ENCODE measurements around the gene RCCD1.
A peak's percentile ranks its signal among the peaks of the same experiment; 100 is the strongest.

RCCD1 gene

GRCh38 chr15:90959028-90959595 lies 4.4 kb downstream of the RCCD1 start:
- H3K9me3 Mint-ChIP-seq, result no peaks in the 10 kb centered on the region
- H3K36me3 Mint-ChIP-seq (ENCODE audit: low read depth), result peaks cover 21% of the 10 kb centered on the region
- H3K4me3 Mint-ChIP-seq, result no peak overlapping the region
- peaks cover 17% of the 10 kb centered on the region for H3K4me1 Mint-ChIP-seq (ENCODE audit: low read depth)
- no peak overlapping the region for H3K27ac Mint-ChIP-seq
- H3K27me3 Mint-ChIP-seq (ENCODE audit: low read depth), result no peaks in the 10 kb centered on the region

GRCh38 chr15:90959894-90960293 lies 5.2 kb downstream of the RCCD1 start:
- Mint-ChIP-seq H3K36me3 (ENCODE audit: low read depth) (peaks cover 21% of the 10 kb centered on the region), H3K4me3 (no peak overlapping the region), H3K27me3 (ENCODE audit: low read depth) (no peaks in the 10 kb centered on the region), H3K27ac (no peak overlapping the region), H3K9me3 (no peaks in the 10 kb centered on the region), H3K4me1 (ENCODE audit: low read depth) (peaks cover 17% of the 10 kb centered on the region)

- no peak overlapping the region for H3K27ac Mint-ChIP-seq
- H3K4me3 Mint-ChIP-seq, result no peak overlapping the region
- no peaks in the 10 kb centered on the region for H3K27me3 Mint-ChIP-seq (ENCODE audit: low read depth)
- H3K4me1 Mint-ChIP-seq (ENCODE audit: low read depth), result peaks cover 17% of the 10 kb centered on the region
- no peaks in the 10 kb centered on the region for H3K9me3 Mint-ChIP-seq
- peaks cover 23% of the 10 kb centered on the region for H3K36me3 Mint-ChIP-seq (ENCODE audit: low read depth)
Observed at GRCh38 chr15:90960298-90961091, 5.8 kb downstream of the RCCD1 start.

GRCh38 chr15:90962021-90962420 lies 7.3 kb downstream of the RCCD1 start:
- Mint-ChIP-seq H3K4me1 (ENCODE audit: low read depth) (peaks cover 14% of the 10 kb centered on the region), H3K4me3 (no peak overlapping the region), H3K9me3 (no peaks in the 10 kb centered on the region), H3K36me3 (ENCODE audit: low read depth) (peaks cover 31% of the 10 kb centered on the region), H3K27ac (no peak overlapping the region), H3K27me3 (ENCODE audit: low read depth) (no peaks in the 10 kb centered on the region)

GRCh38 chr15:90966262-90966661 lies 11.6 kb downstream of the RCCD1 start:
- H3K4me3 Mint-ChIP-seq, result no peak overlapping the region
- peaks cover 5% of the 10 kb centered on the region for H3K4me1 Mint-ChIP-seq (ENCODE audit: low read depth)
- H3K36me3 Mint-ChIP-seq (ENCODE audit: low read depth), result peaks cover 52% of the 10 kb centered on the region
- no peaks in the 10 kb centered on the region for H3K9me3 Mint-ChIP-seq
- no peak overlapping the region for H3K27ac Mint-ChIP-seq
- H3K27me3 Mint-ChIP-seq (ENCODE audit: low read depth), result no peaks in the 10 kb centered on the region

GRCh38 chr15:90967206-90967605 lies 12.5 kb downstream of the RCCD1 start:
- Mint-ChIP-seq H3K4me3 (no peak overlapping the region), H3K36me3 (ENCODE audit: low read depth) (peaks cover 47% of the 10 kb centered on the region), H3K27me3 (ENCODE audit: low read depth) (no peaks in the 10 kb centered on the region), H3K9me3 (no peaks in the 10 kb centered on the region), H3K27ac (no peak overlapping the region), H3K4me1 (ENCODE audit: low read depth) (peaks cover under 1% of the 10 kb centered on the region)

GRCh38 chr15:90968434-90968833 lies 13.8 kb downstream of the RCCD1 start:
- peak overlapping the region; percentile 62 for H3K27ac Mint-ChIP-seq
- H3K4me3 Mint-ChIP-seq, result no peak overlapping the region
- no peaks in the 10 kb centered on the region for H3K27me3 Mint-ChIP-seq (ENCODE audit: low read depth)
- H3K9me3 Mint-ChIP-seq, result no peaks in the 10 kb centered on the region
- H3K4me1 Mint-ChIP-seq (ENCODE audit: low read depth), result no peaks in the 10 kb centered on the region
- peaks cover 49% of the 10 kb centered on the region for H3K36me3 Mint-ChIP-seq (ENCODE audit: low read depth)

GRCh38 chr15:90970274-90970673 lies 15.6 kb downstream of the RCCD1 start:
- H3K36me3 Mint-ChIP-seq (ENCODE audit: low read depth), result peaks cover 58% of the 10 kb centered on the region
- no peaks in the 10 kb centered on the region for H3K4me1 Mint-ChIP-seq (ENCODE audit: low read depth)
- H3K9me3 Mint-ChIP-seq, result no peaks in the 10 kb centered on the region
- no peak overlapping the region for H3K4me3 Mint-ChIP-seq
- H3K27ac Mint-ChIP-seq, result no peak overlapping the region
- H3K27me3 Mint-ChIP-seq (ENCODE audit: low read depth), result no peaks in the 10 kb centered on the region

GRCh38 chr15:90972133-90972532 lies 17.4 kb downstream of the RCCD1 start:
- Mint-ChIP-seq H3K27me3 (ENCODE audit: low read depth) (no peaks in the 10 kb centered on the region), H3K27ac (no peak overlapping the region), H3K9me3 (no peaks in the 10 kb centered on the region), H3K36me3 (ENCODE audit: low read depth) (peaks cover 56% of the 10 kb centered on the region), H3K4me1 (ENCODE audit: low read depth) (no peaks in the 10 kb centered on the region), H3K4me3 (no peak overlapping the region)

GRCh38 chr15:90974216-90974615 lies 19.5 kb downstream of the RCCD1 start:
- Mint-ChIP-seq H3K9me3 (no peaks in the 10 kb centered on the region), H3K27ac (no peak overlapping the region), H3K4me3 (no peak overlapping the region), H3K4me1 (ENCODE audit: low read depth) (peaks cover 2% of the 10 kb centered on the region), H3K27me3 (ENCODE audit: low read depth) (no peaks in the 10 kb centered on the region), H3K36me3 (ENCODE audit: low read depth) (peaks cover 52% of the 10 kb centered on the region)

- Mint-ChIP-seq H3K4me3 (no peak overlapping the region), H3K9me3 (no peaks in the 10 kb centered on the region), H3K36me3 (ENCODE audit: low read depth) (peaks cover 62% of the 10 kb centered on the region), H3K27me3 (ENCODE audit: low read depth) (no peaks in the 10 kb centered on the region), H3K4me1 (ENCODE audit: low read depth) (peaks cover 22% of the 10 kb centered on the region), H3K27ac (no peak overlapping the region)
Observed at GRCh38 chr15:90979582-90979981, 24.9 kb downstream of the RCCD1 start.

- Mint-ChIP-seq H3K27ac (peak overlapping the region; percentile 73), H3K4me3 (no peak overlapping the region)
Observed at GRCh38 chr15:90981681-90982080, 27.0 kb downstream of the RCCD1 start.

GRCh38 chr15:90982135-90982534 lies 27.5 kb downstream of the RCCD1 start:
- Mint-ChIP-seq H3K27ac (peak overlapping the region; percentile 73), H3K9me3 (no peaks in the 10 kb centered on the region), H3K4me3 (no peak overlapping the region), H3K4me1 (ENCODE audit: low read depth) (peaks cover 32% of the 10 kb centered on the region), H3K27me3 (ENCODE audit: low read depth) (no peaks in the 10 kb centered on the region), H3K36me3 (ENCODE audit: low read depth) (peaks cover 55% of the 10 kb centered on the region)

More at GRCh38 chr15:90981681-90982080, 27.0 kb downstream of the RCCD1 start:
- peaks cover 57% of the 10 kb centered on the region for H3K36me3 Mint-ChIP-seq (ENCODE audit: low read depth)
- H3K4me1 Mint-ChIP-seq (ENCODE audit: low read depth), result peaks cover 31% of the 10 kb centered on the region
- no peaks in the 10 kb centered on the region for H3K27me3 Mint-ChIP-seq (ENCODE audit: low read depth)
- H3K9me3 Mint-ChIP-seq, result no peaks in the 10 kb centered on the region

GRCh38 chr15:90986790-90987507 lies 32.3 kb downstream of the RCCD1 start:
- no peaks in the 10 kb centered on the region for H3K9me3 Mint-ChIP-seq
- H3K4me1 Mint-ChIP-seq (ENCODE audit: low read depth), result peaks cover 48% of the 10 kb centered on the region
- H3K27me3 Mint-ChIP-seq (ENCODE audit: low read depth), result no peaks in the 10 kb centered on the region
- H3K4me3 Mint-ChIP-seq, result no peak overlapping the region
- peaks cover 25% of the 10 kb centered on the region for H3K36me3 Mint-ChIP-seq (ENCODE audit: low read depth)
- peak overlapping the region; percentile 28 for H3K27ac Mint-ChIP-seq
